ENCODE measurements around the gene MEG3. TPM values are rescaled to one million over a fixed set of nuclear protein-coding genes. Genes with fewer than 3 reads are reported as not detected.

MEG3 gene
- total RNA-seq, 2 experiments from 2014 or later, result not detected

- no peak overlapping the region for H3K4me2 ChIP-seq (ENCODE audit: low read length)
- H2AFZ ChIP-seq (ENCODE audit: low read length), result no peak overlapping the region
- no peak for TF ChIP-seq CTCF (conservative IDR thresholded peaks at IDR 0.05; ENCODE audit: low read length)
- no peak for TF ChIP-seq EZH2phosphoT487 (IDR thresholded peaks at IDR 0.05; ENCODE audit: borderline replicate concordance, low read depth, low read length)
- POLR2A ChIA-PET, result interaction anchor here (0.5 kb wide), 1 partner anchor 26 kb away, joined by 3 read pairs; no protein-coding TSS in a partner anchor
- intact Hi-C loops (cut with micrococcal nuclease; ENCODE audit: unreplicated experiment), result no loop called here
- no peaks in the 10 kb centered on the region for H3K36me3 ChIP-seq (ENCODE audit: insufficient read depth, low read length)
- BruUV-seq (replicated peaks), result no TSS peak
- H3K27ac ChIP-seq (ENCODE audit: low read depth, low read length, poor library complexity, severe bottlenecking), result no peak overlapping the region
- no peaks in the 10 kb centered on the region for H4K20me1 ChIP-seq (ENCODE audit: insufficient read depth, low read length)
- no peaks in the 10 kb centered on the region for H3K79me2 ChIP-seq (ENCODE audit: insufficient read depth, low read depth, low read length)
- no peaks in the 10 kb centered on the region for H3K4me1 ChIP-seq (ENCODE audit: insufficient read depth, low read length, poor library complexity, severe bottlenecking)
- H3K4me3 ChIP-seq (ENCODE audit: low read depth, low read length, poor library complexity, severe bottlenecking), result no peak overlapping the region
- H3K9me3 ChIP-seq (ENCODE audit: low read length), result no peaks in the 10 kb centered on the region
- CTCF ChIA-PET (ENCODE audit: unreplicated experiment), result no interaction called here
- no peak for DNase-seq (ENCODE audit: low spot score)
- H3K9me2 ChIP-seq (ENCODE audit: insufficient read depth, low read length), result no peaks in the 10 kb centered on the region
Observed at GRCh38 chr14:100822013-100822412, 3.9 kb upstream of the MEG3 start.

- no peaks in the 10 kb centered on the region for H3K9me2 ChIP-seq (ENCODE audit: insufficient read depth, low read length)
- H3K79me2 ChIP-seq (ENCODE audit: insufficient read depth, low read depth, low read length), result no peaks in the 10 kb centered on the region
- no peak overlapping the region for H3K4me2 ChIP-seq (ENCODE audit: low read length)
- POLR2A ChIA-PET, result interaction anchor here (0.5 kb wide), 1 partner anchor 27 kb away, joined by 3 read pairs; no protein-coding TSS in a partner anchor
- intact Hi-C loops (cut with micrococcal nuclease; ENCODE audit: unreplicated experiment), result no loop called here
- BruUV-seq (replicated peaks), result no TSS peak
- CTCF ChIA-PET (ENCODE audit: unreplicated experiment), result no interaction called here
- TF ChIP-seq EZH2phosphoT487 (IDR thresholded peaks at IDR 0.05; ENCODE audit: borderline replicate concordance, low read depth, low read length) (no peak), CTCF (conservative IDR thresholded peaks at IDR 0.05; ENCODE audit: low read length) (no peak)
- no peak overlapping the region for H3K4me3 ChIP-seq (ENCODE audit: low read depth, low read length, poor library complexity, severe bottlenecking)
- no peak overlapping the region for H2AFZ ChIP-seq (ENCODE audit: low read length)
- H3K27ac ChIP-seq (ENCODE audit: low read depth, low read length, poor library complexity, severe bottlenecking), result no peak overlapping the region
- no peaks in the 10 kb centered on the region for H3K36me3 ChIP-seq (ENCODE audit: insufficient read depth, low read length)
- H3K9me3 ChIP-seq (ENCODE audit: low read length), result no peaks in the 10 kb centered on the region
- H4K20me1 ChIP-seq (ENCODE audit: insufficient read depth, low read length), result no peaks in the 10 kb centered on the region
- no peaks in the 10 kb centered on the region for H3K4me1 ChIP-seq (ENCODE audit: insufficient read depth, low read length, poor library complexity, severe bottlenecking)
- no peak for DNase-seq (ENCODE audit: low spot score)
Observed at GRCh38 chr14:100822532-100823296, 3.2 kb upstream of the MEG3 start.

- intact Hi-C loops (cut with micrococcal nuclease; ENCODE audit: unreplicated experiment), result no loop called here
Observed at GRCh38 chr14:100823413-100824080, 2.4 kb upstream of the MEG3 start.

More at GRCh38 chr14:100823413-100824080, 2.4 kb upstream of the MEG3 start:
- H3K4me2 ChIP-seq (ENCODE audit: low read length), result no peak overlapping the region
- no peaks in the 10 kb centered on the region for H3K79me2 ChIP-seq (ENCODE audit: insufficient read depth, low read depth, low read length)
- H3K27ac ChIP-seq (ENCODE audit: low read depth, low read length, poor library complexity, severe bottlenecking), result no peak overlapping the region
- no peak overlapping the region for H3K4me3 ChIP-seq (ENCODE audit: low read depth, low read length, poor library complexity, severe bottlenecking)
- no peak overlapping the region for H2AFZ ChIP-seq (ENCODE audit: low read length)
- H3K36me3 ChIP-seq (ENCODE audit: insufficient read depth, low read length), result no peaks in the 10 kb centered on the region
- CTCF ChIA-PET (ENCODE audit: unreplicated experiment), result no interaction called here
- no peaks in the 10 kb centered on the region for H4K20me1 ChIP-seq (ENCODE audit: insufficient read depth, low read length)
- POLR2A ChIA-PET, result no interaction called here
- no peaks in the 10 kb centered on the region for H3K4me1 ChIP-seq (ENCODE audit: insufficient read depth, low read length, poor library complexity, severe bottlenecking)
- no peak for DNase-seq (ENCODE audit: low spot score)
- no peaks in the 10 kb centered on the region for H3K9me2 ChIP-seq (ENCODE audit: insufficient read depth, low read length)
- H3K9me3 ChIP-seq (ENCODE audit: low read length), result no peaks in the 10 kb centered on the region
- TF ChIP-seq CTCF (conservative IDR thresholded peaks at IDR 0.05; ENCODE audit: low read length) (no peak), EZH2phosphoT487 (IDR thresholded peaks at IDR 0.05; ENCODE audit: borderline replicate concordance, low read depth, low read length) (no peak)
- no TSS peak for BruUV-seq (replicated peaks)

Data from OCI-LY7 (cell line).